Neural progenitor cell (in vitro differentiated cells): ENCODE data around the gene DIAPH2. TPM values are rescaled to one million over a fixed set of nuclear protein-coding genes. Genes with fewer than 3 reads are reported as not detected.
A peak's percentile ranks its signal among the peaks of the same experiment; 100 is the strongest.

Experiments
- DNase-seq: peaks from one replicate; pipeline ENCODE4 v3.0.0-alpha.2; 2016; ENCODE audit warnings: low spot score
- H2AFZ ChIP-seq: fragments of 200-600 bp; sonication (generic); replicated peaks from 2 replicates; pipeline ENCODE4 v1.6.1; 2016; ENCODE audit warnings: antibody characterized with exemption
- H3F3A ChIP-seq: fragments of 200-600 bp; sonication (generic); 2 replicates; pipeline ENCODE4 v1.6.1; 2016; ENCODE audit warnings: antibody characterized with exemption, low read depth
- H3K27ac ChIP-seq: fragments of 200-600 bp; sonication (generic); 2 replicates; pipeline ENCODE4 v1.5.1; 2016; ENCODE audit warnings: mild to moderate bottlenecking
- H3K27me3 ChIP-seq: fragments of 200-600 bp; sonication (generic); 2 replicates; pipeline ENCODE4 v1.6.1; 2016; ENCODE audit warnings: mild to moderate bottlenecking, moderate library complexity
- H3K36me3 ChIP-seq: fragments of 200-600 bp; sonication (generic); 2 replicates; pipeline ENCODE4 v1.5.1; 2016
- H3K4me1 ChIP-seq: fragments of 200-600 bp; sonication (generic); 2 replicates; pipeline ENCODE4 v1.6.1; 2016; ENCODE audit warnings: mixed run types
- H3K4me2 ChIP-seq: fragments of 200-600 bp; sonication (generic); 2 replicates; pipeline ENCODE4 v1.6.1; 2016
- H3K4me3 ChIP-seq: fragments of 200-600 bp; sonication (generic); 2 replicates; pipeline ENCODE4 v1.5.1; 2016
- H3K79me2 ChIP-seq: fragments of 200-600 bp; sonication (generic); 2 replicates; pipeline ENCODE4 v1.6.1; 2016; ENCODE audit warnings: low read depth
- H3K9ac ChIP-seq: fragments of 200-600 bp; sonication (generic); 2 replicates; pipeline ENCODE4 v1.6.1; 2016
- H3K9me3 ChIP-seq: fragments of 200-600 bp; sonication (generic); 2 replicates; pipeline ENCODE4 v1.5.1; 2016; ENCODE audit warnings: low read depth
- H4K20me1 ChIP-seq: fragments of 200-600 bp; sonication (generic); 2 replicates; pipeline ENCODE4 v1.6.1; 2016; ENCODE audit warnings: low read depth
- H3K27ac Mint-ChIP-seq: 3 replicates; pipeline ENCODE4 v1.8.0; 2021; ENCODE audit warnings: mixed read lengths
- H3K27me3 Mint-ChIP-seq: 2 replicates; pipeline ENCODE4 v1.8.0; 2022; ENCODE audit warnings: low read depth, mild to moderate bottlenecking, inconsistent platforms, moderate library complexity, mixed read lengths; ENCODE audit not compliant: insufficient read depth
- H3K36me3 Mint-ChIP-seq: 3 replicates; pipeline ENCODE4 v1.8.0; 2021; ENCODE audit warnings: mixed read lengths
- H3K4me1 Mint-ChIP-seq: 3 replicates; pipeline ENCODE4 v1.8.0; 2021; ENCODE audit warnings: mixed read lengths
- H3K4me3 Mint-ChIP-seq: 3 replicates; pipeline ENCODE4 v1.8.0; 2021; ENCODE audit warnings: mild to moderate bottlenecking, moderate library complexity, mixed read lengths
- H3K9me3 Mint-ChIP-seq: 3 replicates; pipeline ENCODE4 v1.8.0; 2020; ENCODE audit warnings: mixed read lengths
- CTCF ChIP-seq: fragments of 200-600 bp; sonication (generic); IDR thresholded peaks from 2 replicates; pipeline ENCODE4 v1.5.1; 2017; ENCODE audit warnings: antibody characterized with exemption, mild to moderate bottlenecking
- EZH2 ChIP-seq: fragments of 200-600 bp; sonication (generic); IDR thresholded peaks from 2 replicates; pipeline ENCODE4 v1.6.1; 2017; ENCODE audit warnings: antibody characterized with exemption, mild to moderate bottlenecking, moderate library complexity
- EZH2phosphoT487 ChIP-seq: fragments of 200-600 bp; sonication (generic); IDR thresholded peaks from 2 replicates; pipeline ENCODE4 v1.6.1; 2017; ENCODE audit warnings: antibody characterized with exemption
- total RNA-seq: library from RNA; depleted of rRNA; stranded (reverse); fragments of >200 nt; gene quantifications from 2 replicates; pipeline ENCODE4 v1.2.3, GENCODE V29; 2015; ENCODE audit warnings: low replicate concordance

Gene DIAPH2
- total RNA-seq, 1 donor from 2014 or later, result 24.0 TPM

GRCh38 chrX:97372001-97372766, 687.5 kb downstream of the DIAPH2 start:
- Mint-ChIP-seq H3K36me3 (peaks cover 5% of the 10 kb centered on the region), H3K27ac (peak overlapping the region; percentile 14), H3K9me3 (peaks cover 2% of the 10 kb centered on the region), H3K4me3 (no peak overlapping the region), H3K4me1 (peaks cover 19% of the 10 kb centered on the region), H3K27me3 (peaks cover 3% of the 10 kb centered on the region)
- Histone ChIP-seq H3K36me3 (no peaks in the 10 kb centered on the region), H3K9me3 (no peaks in the 10 kb centered on the region), H3F3A (no peaks in the 10 kb centered on the region), H3K9ac (no peak overlapping the region), H3K27ac (no peak overlapping the region), H3K4me3 (no peak overlapping the region), H4K20me1 (no peaks in the 10 kb centered on the region), H3K4me2 (no peak overlapping the region), H3K4me1 (peaks cover 5% of the 10 kb centered on the region), H3K27me3 (no peaks in the 10 kb centered on the region), H3K79me2 (no peaks in the 10 kb centered on the region), H2AFZ (no peak overlapping the region)
- no peak for DNase-seq
- TF ChIP-seq CTCF (no peak), EZH2phosphoT487 (no peak), EZH2 (no peak)

GRCh38 chrX:97374266-97374665, 689.6 kb downstream of the DIAPH2 start:
- Mint-ChIP-seq H3K4me1 (peaks cover 19% of the 10 kb centered on the region), H3K36me3 (peaks cover 5% of the 10 kb centered on the region)

GRCh38 chrX:97380200-97380599, 695.6 kb downstream of the DIAPH2 start:
- Mint-ChIP-seq H3K27me3 (no peaks in the 10 kb centered on the region), H3K4me3 (no peak overlapping the region), H3K36me3 (no peaks in the 10 kb centered on the region), H3K4me1 (peaks cover 13% of the 10 kb centered on the region), H3K27ac (peak overlapping the region; percentile 13), H3K9me3 (no peaks in the 10 kb centered on the region)
- no peaks in the 10 kb centered on the region for H3K27me3 ChIP-seq
- H4K20me1 ChIP-seq, result no peaks in the 10 kb centered on the region
- DNase-seq, result no peak
- no peak overlapping the region for H3K4me2 ChIP-seq
- H3K9ac ChIP-seq, result no peak overlapping the region
- no peaks in the 10 kb centered on the region for H3K36me3 ChIP-seq
- no peak overlapping the region for H2AFZ ChIP-seq
- peaks cover 3% of the 10 kb centered on the region for H3K4me1 ChIP-seq
- TF ChIP-seq EZH2phosphoT487, result no peak
- TF ChIP-seq CTCF, result no peak
- TF ChIP-seq EZH2, result no peak
- H3K9me3 ChIP-seq, result no peaks in the 10 kb centered on the region
- H3K27ac ChIP-seq, result peak overlapping the region; percentile 22
- H3K79me2 ChIP-seq, result no peaks in the 10 kb centered on the region
- no peak overlapping the region for H3K4me3 ChIP-seq
- H3F3A ChIP-seq, result no peaks in the 10 kb centered on the region

More at GRCh38 chrX:97374266-97374665, 689.6 kb downstream of the DIAPH2 start:
- Histone ChIP-seq H3K4me1 (peaks cover 5% of the 10 kb centered on the region), H3K79me2 (no peaks in the 10 kb centered on the region), H3K27ac (no peak overlapping the region), H4K20me1 (no peaks in the 10 kb centered on the region), H3K36me3 (no peaks in the 10 kb centered on the region), H3F3A (no peaks in the 10 kb centered on the region), H2AFZ (no peak overlapping the region), H3K4me2 (no peak overlapping the region), H3K9me3 (no peaks in the 10 kb centered on the region), H3K27me3 (no peaks in the 10 kb centered on the region), H3K4me3 (no peak overlapping the region), H3K9ac (no peak overlapping the region)
- Mint-ChIP-seq H3K4me3 (no peak overlapping the region), H3K27ac (no peak overlapping the region), H3K9me3 (peaks cover 2% of the 10 kb centered on the region), H3K27me3 (peaks cover 3% of the 10 kb centered on the region)
- DNase-seq, result no peak
- TF ChIP-seq EZH2 (no peak), EZH2phosphoT487 (no peak), CTCF (no peak)
